GM12875 (cell line): ENCODE data around the gene LRCH3.
"Not testable (repeated sequence)": the region's sequence is repeated elsewhere in the genome, so short reads cannot be mapped to it uniquely, and the experiment has no call there.

Experiments
- H3K4me3 ChIP-seq: one replicate; pipeline ENCODE4 v1.5.1; 2011; ENCODE audit warnings: low read depth, low read length, control low read depth
- CTCF ChIP-seq: IDR thresholded peaks from 2 replicates; pipeline ENCODE4 v1.5.1; 2011; ENCODE audit warnings: low read depth, mild to moderate bottlenecking, control low read depth, inconsistent platforms, low read length, moderate library complexity, borderline replicate concordance; ENCODE audit not compliant: insufficient read depth

Gene LRCH3

DNA sequence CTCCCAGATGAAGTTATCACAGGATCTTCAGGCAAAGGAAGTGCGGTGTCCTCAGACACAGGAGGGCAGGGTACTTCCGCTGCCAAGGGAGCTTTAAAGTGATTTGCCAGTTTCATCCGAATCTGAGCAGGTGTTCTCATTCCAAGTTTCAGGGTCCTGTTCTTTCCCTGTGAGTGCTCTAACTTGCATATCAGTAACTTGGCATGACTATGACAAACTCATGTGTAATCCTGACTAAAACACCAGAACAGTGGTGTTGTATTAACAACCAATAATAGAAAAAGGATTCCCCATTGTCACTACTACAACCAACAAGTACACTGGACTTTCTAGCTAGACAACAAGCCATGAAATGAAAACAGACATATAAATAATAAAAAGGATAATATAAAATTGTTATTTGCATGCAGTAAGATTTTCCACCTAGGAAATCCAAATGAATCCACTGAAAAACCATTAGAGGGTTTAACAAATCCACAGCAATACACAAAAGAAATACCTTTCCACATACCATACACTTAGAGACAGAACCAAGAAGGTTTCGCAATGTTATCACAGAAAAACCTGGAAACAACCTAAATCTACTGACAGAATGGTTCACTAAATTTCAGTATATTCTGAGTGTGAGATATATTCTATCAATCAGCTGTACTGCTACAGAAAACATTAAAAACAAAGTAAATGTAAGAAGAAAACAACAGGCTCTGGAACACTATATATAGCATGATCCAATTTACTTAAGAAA lies 118.1 kb downstream of the LRCH3 start:
- no peak overlapping the region for H3K4me3 ChIP-seq
- no peak for TF ChIP-seq CTCF

- no peak overlapping the region for H3K4me3 ChIP-seq
- no peak for TF ChIP-seq CTCF
Observed at GRCh38 chr3:197912741-197913476, 121.9 kb downstream of the LRCH3 start.

GRCh38 chr3:197913641-197914380 lies 122.8 kb downstream of the LRCH3 start:
- H3K4me3 ChIP-seq = no peak overlapping the region
- no peak for TF ChIP-seq CTCF

- not testable (repeated sequence) for H3K4me3 ChIP-seq
Observed at GRCh38 chr3:197921429-197922275, 130.6 kb downstream of the LRCH3 start.

DNA sequence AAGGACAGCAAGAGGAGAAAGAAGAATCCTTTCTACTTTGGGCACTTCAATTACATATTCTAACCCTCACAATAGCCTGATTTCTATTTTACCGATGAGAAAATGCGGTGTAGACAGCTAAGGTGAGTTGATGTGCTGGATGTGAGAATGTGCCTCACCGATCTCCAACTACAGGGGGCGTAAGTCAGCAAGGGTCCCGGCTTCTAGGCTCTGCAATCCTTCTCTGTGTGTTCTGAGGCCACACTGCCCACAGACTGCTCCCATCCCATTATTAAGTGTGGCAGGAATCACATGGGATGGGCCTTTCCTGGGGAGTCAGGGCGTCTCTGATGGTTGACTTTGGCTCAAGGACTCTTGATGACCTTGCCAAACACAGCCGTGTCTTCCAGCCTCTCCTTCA lies 135.4 kb downstream of the LRCH3 start:
- no peak overlapping the region for H3K4me3 ChIP-seq
- TF ChIP-seq CTCF = peak; percentile 31; the same call in 1 of the 2 replicates

- H3K4me3 ChIP-seq = not testable (repeated sequence)
Observed at GRCh38 chr3:197927578-197927977, 136.5 kb downstream of the LRCH3 start.

GRCh38 chr3:197936819-197937384 lies 145.8 kb downstream of the LRCH3 start:
- no peak for TF ChIP-seq CTCF

More at GRCh38 chr3:197936819-197937384, 145.8 kb downstream of the LRCH3 start:
- H3K4me3 ChIP-seq = no peak overlapping the region
